GM12878 (cell line): ENCODE measurements around the gene TTC33. TPM values are rescaled to one million over a fixed set of nuclear protein-coding genes. Genes with fewer than 3 reads are reported as not detected.
"Not testable (repeated sequence)": the region's sequence is repeated elsewhere in the genome, so short reads cannot be mapped to it uniquely, and the experiment has no call there.

ENCODE experiments used
- ATAC-seq: fragments of 200-7000 bp; cut with Tn5 transposase; 3 replicates; pipeline ENCODE4 v1.9.1; 2020; ENCODE audit warnings: mild to moderate bottlenecking, moderate library complexity
- BruUV-seq: library from RNA; stranded (reverse); fragments of 400-500 nt; replicated peaks from 2 replicates; lab custom pipeline; 2021; lab: Mats Ljungman, UMichigan
- CTCF ChIA-PET: fragments of 300-600 bp; sonication (Branson Sonifier 250); formaldehyde crosslinking; extraction: SDS; loops from one replicate; lab custom pipeline; 2021; ENCODE audit warnings: inconsistent platforms; lab: Yijun Ruan, JAX
- POLR2A ChIA-PET: fragments of 350-600 bp; formaldehyde crosslinking; extraction: SDS; loops from one replicate; lab custom pipeline; 2021; ENCODE audit warnings: inconsistent platforms; lab: Charles Lee
- RAD21 ChIA-PET: fragments of 300-600 bp; sonication (Branson Sonifier 250); formaldehyde crosslinking; loops from one replicate; lab custom pipeline; 2023; ENCODE audit warnings: antibody characterized with exemption; ENCODE audit not compliant: unreplicated experiment; lab: Charles Lee
- SMC1A ChIA-PET: fragments of 300-600 bp; sonication (Branson Sonifier 250); formaldehyde crosslinking; loops from one replicate; lab custom pipeline; 2023; ENCODE audit not compliant: unreplicated experiment, uncharacterized antibody; lab: Charles Lee
- DNase-seq: peaks from one replicate; pipeline ENCODE4 v3.0.0-alpha.2; 2011; ENCODE audit warnings: low read depth, low spot score
- FAIRE-seq: peaks from 3 replicates; lab custom pipeline; 2011; peaks lifted over from hg19 to GRCh38; lab: Jason Lieb, UNC
- H2AFZ ChIP-seq: 2 replicates; pipeline ENCODE4 v1.6.0; 2011; ENCODE audit warnings: low read depth, low read length, control low read depth; ENCODE audit not compliant: control insufficient read depth
- H3K27ac ChIP-seq: 2 replicates; pipeline ENCODE4 v1.5.1; 2011; ENCODE audit warnings: control low read depth; ENCODE audit not compliant: control insufficient read depth, insufficient read depth
- H3K27me3 ChIP-seq, 2 experiments: replicated peaks in 1 of 2; 2 replicates each; pipeline versions ENCODE4 v1.6.0 to v1.6.1; 2011; ENCODE audit warnings: low read length in 1 of 2; ENCODE audit not compliant: control insufficient read depth in 2 of 2, insufficient read depth in 2 of 2
- H3K36me3 ChIP-seq, 2 experiments: 2 replicates each; pipeline ENCODE4 v1.5.1; 2011; ENCODE audit warnings: low read length in 1 of 2; ENCODE audit not compliant: control insufficient read depth in 2 of 2, insufficient read depth in 2 of 2
- H3K4me1 ChIP-seq: 2 replicates; pipeline ENCODE4 v1.6.1; 2011; ENCODE audit warnings: mild to moderate bottlenecking, low read length, moderate library complexity, mixed read lengths; ENCODE audit not compliant: control insufficient read depth, insufficient read depth
- H3K4me2 ChIP-seq: 2 replicates; pipeline ENCODE4 v1.6.0; 2011; ENCODE audit warnings: control low read depth; ENCODE audit not compliant: control insufficient read depth, insufficient read depth
- H3K4me3 ChIP-seq: fragments of 200-600 bp; sonication (generic); 2 replicates; pipeline ENCODE4 v1.5.1; 2016
- H3K79me2 ChIP-seq: 2 replicates; pipeline ENCODE4 v1.6.0; 2011; ENCODE audit warnings: low read length; ENCODE audit not compliant: control insufficient read depth, insufficient read depth
- H3K9ac ChIP-seq: 2 replicates; pipeline ENCODE4 v1.8.0; 2011; ENCODE audit warnings: low read length, control low read depth, mixed read lengths; ENCODE audit not compliant: control insufficient read depth, insufficient read depth
- H3K9me3 ChIP-seq: replicated peaks from 3 replicates; pipeline ENCODE4 v1.5.1; 2011; ENCODE audit warnings: mild to moderate bottlenecking, low read length; ENCODE audit not compliant: control insufficient read depth, insufficient read depth
- H4K20me1 ChIP-seq: 2 replicates; pipeline ENCODE4 v1.6.0; 2011; ENCODE audit not compliant: control insufficient read depth, insufficient read depth
- CBX5 ChIP-seq: sonication (generic); IDR thresholded peaks from 2 replicates; pipeline ENCODE4 v1.6.1; 2016; ENCODE audit warnings: low read depth, moderate library complexity, mild to moderate bottlenecking, inconsistent platforms
- PAX8 ChIP-seq: fragments of 450-650 bp; IDR thresholded peaks from 2 replicates; pipeline ENCODE4 v1.6.1; 2017; ENCODE audit warnings: mild to moderate bottlenecking, moderate library complexity
- SPI1 ChIP-seq: IDR thresholded peaks from 2 replicates; pipeline ENCODE4 v1.6.1; 2011; ENCODE audit warnings: low read depth, mild to moderate bottlenecking, low read length, moderate library complexity, borderline replicate concordance; ENCODE audit not compliant: insufficient read depth
- ZSCAN29 ChIP-seq: fragments of 450-650 bp; IDR thresholded peaks from 2 replicates; pipeline ENCODE4 v1.6.1; 2017; ENCODE audit warnings: mild to moderate bottlenecking, moderate library complexity
- WGBS: methylation state at CpG from one replicate; pipeline ENCODE4 v1.1.6; 2016; ENCODE audit warnings: low lambda C conversion rate; ENCODE audit not compliant: insufficient replicate concordance, insufficient coverage; ENCODE audit errors: missing lambda C conversion rate; 5-methylcytosine and 5-hydroxymethylcytosine counted together
- in situ Hi-C: fragments of 300-500 bp; cut with MboI; formaldehyde crosslinking; loops from 9 replicates; pipeline ENCODE4 v1.14.3; 2018; ENCODE audit warnings: mixed read lengths
- intact Hi-C: fragments of 100-400 bp; cut with micrococcal nuclease; formaldehyde crosslinking; loops from one replicate; pipeline ENCODE4 v1.14.2; 2022; ENCODE audit not compliant: unreplicated experiment
- polyA plus RNA-seq, 11 experiments: library from polyadenylated mRNA; depleted of rRNA in 4 of 11; unstranded in 6 of 11; stranded (reverse) in 5 of 11; fragments of >200 nt; fragmentation: Nextera tagmentation in 4 of 11; fragmentation: Illumina TruSeq in 1 of 11; extraction: Ambion mirVana in 4 of 11; extraction: Trizol in 1 of 11; gene quantifications; 1 replicate in 1 of 11; 2 replicates in 10 of 11; pipeline versions ENCODE4 v1.2.1 to v1.2.3, GENCODE V29; 2011 to 2016; ENCODE audit warnings: inconsistent platforms in 2 of 11, missing spikeins in 2 of 11, low read depth in 1 of 11
- total RNA-seq, 4 experiments: library from RNA; depleted of rRNA in 3 of 4; stranded (reverse); fragments of >200 nt in 3 of 4; fragmentation: Illumina TruSeq in 1 of 4; extraction: Trizol in 1 of 4; gene quantifications; 2 replicates each; pipeline versions ENCODE4 v1.2.1 to v1.2.3, GENCODE V29; 2013 to 2021
- TF ChIP-seq, protein P1 (sequence below): fragments of 450-650 bp; IDR thresholded peaks from 2 replicates; pipeline ENCODE4 v1.6.1; 2017; ENCODE audit warnings: antibody characterized with exemption, mild to moderate bottlenecking, moderate library complexity

Gene TTC33
- total and polyA plus RNA-seq, 10 of the 15 experiments (the other 5 are each of a cell fraction or from before 2014, with no cell fraction given): 7.9 to 22.3 (median 14.6) TPM

DNA sequence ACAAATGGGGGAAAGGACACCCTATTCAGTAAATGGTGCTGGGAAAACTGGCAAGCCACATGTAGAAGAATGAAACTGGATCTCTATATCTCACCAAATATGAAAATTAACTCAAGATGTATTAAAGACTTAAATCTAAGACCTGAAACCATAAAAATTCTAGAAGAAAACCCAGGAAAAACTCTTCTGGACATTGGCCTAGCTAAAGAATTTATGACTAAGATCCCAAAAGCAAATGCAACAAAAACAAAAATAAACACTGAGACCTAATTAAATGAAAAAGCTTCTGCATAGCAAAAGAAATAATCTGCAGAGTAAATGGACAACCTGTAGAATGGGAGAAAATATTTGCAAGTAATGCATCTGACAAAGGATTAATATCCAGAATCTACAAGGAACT lies 99.7 kb downstream of the TTC33 start:
- CTCF ChIA-PET, H3K9ac ChIP-seq, H3K9me3 ChIP-seq, H3K4me1 ChIP-seq, POLR2A ChIA-PET, ATAC-seq, H3K79me2 ChIP-seq, H3K27me3 ChIP-seq, intact Hi-C loops, in situ Hi-C loops, RAD21 ChIA-PET, H3K36me3 ChIP-seq, H4K20me1 ChIP-seq, H3K4me3 ChIP-seq, H3K27ac ChIP-seq, H2AFZ ChIP-seq, FAIRE-seq, DNase-seq, H3K4me2 ChIP-seq, BruUV-seq: not testable (repeated sequence)
- SMC1A ChIA-PET: interaction anchor here (0.6 to 1.3 kb wide), 2 partner anchors 33 to 292 kb away, joined by 3 read pairs; no protein-coding TSS in a partner anchor

DNA sequence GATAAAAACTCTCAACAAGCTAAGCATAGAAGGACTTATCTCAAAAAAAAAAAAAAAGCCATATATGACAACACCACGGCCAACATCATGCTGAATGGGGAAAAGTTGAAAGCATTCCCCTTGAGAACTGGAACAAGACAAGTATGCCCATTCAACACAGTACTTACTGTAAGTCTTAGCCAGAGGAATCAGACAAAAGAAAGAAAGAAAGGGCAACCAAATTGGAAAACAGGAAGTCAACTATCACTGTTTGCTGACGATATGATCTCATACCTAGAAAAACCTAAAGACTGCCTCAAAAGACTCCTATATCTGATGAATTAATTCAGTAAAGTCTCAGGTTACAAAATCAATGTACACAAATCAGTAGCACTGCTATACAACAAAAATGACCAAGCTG lies 100.6 kb downstream of the TTC33 start:
- in situ Hi-C loops: no loop called here
- H3K4me1 ChIP-seq: peaks cover 6% of the 10 kb centered on the region
- FAIRE-seq (no peak), ATAC-seq (no peak), DNase-seq (no peak)
- H3K9me3 ChIP-seq: no peaks in the 10 kb centered on the region
- H3K4me2 ChIP-seq: no peak overlapping the region
- H2AFZ ChIP-seq: no peak overlapping the region
- H4K20me1 ChIP-seq: no peaks in the 10 kb centered on the region
- no peak for TF ChIP-seq CBX5
- no peak for TF ChIP-seq PAX8
- TF ChIP-seq SPI1: peak; percentile 11; the same call in 1 of the 2 replicates
- TF ChIP-seq, protein P1, sequence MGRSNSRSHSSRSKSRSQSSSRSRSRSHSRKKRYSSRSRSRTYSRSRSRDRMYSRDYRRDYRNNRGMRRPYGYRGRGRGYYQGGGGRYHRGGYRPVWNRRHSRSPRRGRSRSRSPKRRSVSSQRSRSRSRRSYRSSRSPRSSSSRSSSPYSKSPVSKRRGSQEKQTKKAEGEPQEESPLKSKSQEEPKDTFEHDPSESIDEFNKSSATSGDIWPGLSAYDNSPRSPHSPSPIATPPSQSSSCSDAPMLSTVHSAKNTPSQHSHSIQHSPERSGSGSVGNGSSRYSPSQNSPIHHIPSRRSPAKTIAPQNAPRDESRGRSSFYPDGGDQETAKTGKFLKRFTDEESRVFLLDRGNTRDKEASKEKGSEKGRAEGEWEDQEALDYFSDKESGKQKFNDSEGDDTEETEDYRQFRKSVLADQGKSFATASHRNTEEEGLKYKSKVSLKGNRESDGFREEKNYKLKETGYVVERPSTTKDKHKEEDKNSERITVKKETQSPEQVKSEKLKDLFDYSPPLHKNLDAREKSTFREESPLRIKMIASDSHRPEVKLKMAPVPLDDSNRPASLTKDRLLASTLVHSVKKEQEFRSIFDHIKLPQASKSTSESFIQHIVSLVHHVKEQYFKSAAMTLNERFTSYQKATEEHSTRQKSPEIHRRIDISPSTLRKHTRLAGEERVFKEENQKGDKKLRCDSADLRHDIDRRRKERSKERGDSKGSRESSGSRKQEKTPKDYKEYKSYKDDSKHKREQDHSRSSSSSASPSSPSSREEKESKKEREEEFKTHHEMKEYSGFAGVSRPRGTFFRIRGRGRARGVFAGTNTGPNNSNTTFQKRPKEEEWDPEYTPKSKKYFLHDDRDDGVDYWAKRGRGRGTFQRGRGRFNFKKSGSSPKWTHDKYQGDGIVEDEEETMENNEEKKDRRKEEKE: no peak
- TF ChIP-seq ZSCAN29: no peak
- intact Hi-C loops: no loop called here
- ChIA-PET SMC1A (interaction anchor here (0.6 to 2.3 kb wide), 3 partner anchors 11 to 659 kb away, joined by 3 to 5 read pairs (median 4); no protein-coding TSS in a partner anchor), RAD21 (interaction anchor here (0.6 kb wide), 1 partner anchor 31 kb away, joined by 3 read pairs; no protein-coding TSS in a partner anchor), POLR2A (interaction anchor here (0.6 kb wide), 1 partner anchor 520 kb away, joined by 4 read pairs; no protein-coding TSS in a partner anchor), CTCF (interaction anchor here (0.7 kb wide), 1 partner anchor 11 kb away, joined by 3 read pairs; no protein-coding TSS in a partner anchor)
- no TSS peak for BruUV-seq
- no peaks in the 10 kb centered on the region for H3K27me3 ChIP-seq
- 25% methylated on average over 2 of the region's 2 CpGs for WGBS
- H3K9ac ChIP-seq: no peak overlapping the region
- no peaks in the 10 kb centered on the region for H3K36me3 ChIP-seq
- H3K79me2 ChIP-seq: no peaks in the 10 kb centered on the region
- H3K4me3 ChIP-seq: no peak overlapping the region
- H3K27ac ChIP-seq: no peak overlapping the region
